Mesenchymal stem cell (in vitro differentiated cells and primary cell): Measurements from ENCODE around the gene KIF22.
"Not testable (repeated sequence)": the region's sequence is repeated elsewhere in the genome, so short reads cannot be mapped to it uniquely, and the experiment has no call there.

Experiments
- DNase-seq: peaks from one replicate; pipeline ENCODE4 v3.0.0-alpha.2; 2013
- H2AFZ ChIP-seq: one replicate; pipeline ENCODE4 v1.6.1; 2013; ENCODE audit warnings: low read depth, mild to moderate bottlenecking, control low read depth, inconsistent platforms, low read length, moderate library complexity
- H2AK5ac ChIP-seq: 2 replicates; pipeline ENCODE4 v1.6.1; 2013; ENCODE audit warnings: low read length, moderate library complexity, mild to moderate bottlenecking, inconsistent platforms; ENCODE audit not compliant: severe bottlenecking
- H2BK120ac ChIP-seq: one replicate; pipeline ENCODE4 v1.6.1; 2013; ENCODE audit warnings: low read depth, mild to moderate bottlenecking, inconsistent platforms, low read length, moderate library complexity
- H2BK12ac ChIP-seq, 2 experiments: one replicate each; pipeline ENCODE4 v1.6.1; 2013; ENCODE audit warnings: inconsistent platforms in 2 of 2, low read length in 2 of 2, mild to moderate bottlenecking in 2 of 2, moderate library complexity in 2 of 2, control low read depth in 1 of 2
- H2BK15ac ChIP-seq: one replicate; pipeline ENCODE4 v1.6.1; 2013; ENCODE audit warnings: mild to moderate bottlenecking, low read depth, inconsistent platforms; ENCODE audit not compliant: poor library complexity, severe bottlenecking
- H2BK5ac ChIP-seq: 2 replicates; pipeline ENCODE4 v1.6.1; 2013; ENCODE audit warnings: low read depth, mild to moderate bottlenecking, low read length, control low read depth, inconsistent platforms; ENCODE audit not compliant: poor library complexity, severe bottlenecking
- H3K14ac ChIP-seq, 2 experiments: one replicate each; pipeline ENCODE4 v1.6.1; 2013; ENCODE audit warnings: inconsistent platforms in 2 of 2, low read length in 2 of 2, control low read depth in 1 of 2, mild to moderate bottlenecking in 1 of 2, moderate library complexity in 1 of 2
- H3K18ac ChIP-seq, 2 experiments: one replicate each; pipeline ENCODE4 v1.6.1; 2013; ENCODE audit warnings: inconsistent platforms in 2 of 2, low read length in 2 of 2, control low read depth in 1 of 2, low read depth in 1 of 2, mild to moderate bottlenecking in 1 of 2
- H3K23ac ChIP-seq, 2 experiments: one replicate each; pipeline ENCODE4 v1.6.1; 2013; ENCODE audit warnings: inconsistent platforms in 2 of 2, low read length in 2 of 2, mild to moderate bottlenecking in 2 of 2, moderate library complexity in 2 of 2, control low read depth in 1 of 2
- H3K27ac ChIP-seq: 2 replicates; pipeline ENCODE4 v1.5.1; 2013; ENCODE audit warnings: mild to moderate bottlenecking, moderate library complexity, low read length, control low read depth, inconsistent platforms; ENCODE audit not compliant: poor library complexity, severe bottlenecking
- H3K27me3 ChIP-seq, 2 experiments: 2 replicates each; pipeline versions ENCODE4 v1.6.1 to v1.7.0; 2013; ENCODE audit warnings: low read length in 2 of 2, mild to moderate bottlenecking in 2 of 2, moderate library complexity in 2 of 2, control low read depth in 1 of 2, inconsistent platforms in 1 of 2; ENCODE audit not compliant: control insufficient read depth in 1 of 2, insufficient read depth in 1 of 2
- H3K36me3 ChIP-seq, 2 experiments: 2 replicates each; pipeline versions ENCODE4 v1.6.1 to v1.7.0; 2013; ENCODE audit warnings: low read length in 2 of 2, control low read depth in 1 of 2, inconsistent platforms in 1 of 2, low read depth in 1 of 2, mild to moderate bottlenecking in 1 of 2; ENCODE audit not compliant: insufficient read depth in 2 of 2, control insufficient read depth in 1 of 2
- H3K4ac ChIP-seq, 2 experiments: one replicate each; pipeline ENCODE4 v1.6.1; 2013; ENCODE audit warnings: inconsistent platforms in 2 of 2, low read length in 2 of 2, mild to moderate bottlenecking in 2 of 2, moderate library complexity in 2 of 2, control low read depth in 1 of 2, low read depth in 1 of 2
- H3K4me1 ChIP-seq: 2 replicates; pipeline ENCODE4 v1.6.1; 2013; ENCODE audit warnings: low read depth, low read length, control low read depth; ENCODE audit not compliant: control insufficient read depth, insufficient read depth
- H3K4me2 ChIP-seq: 2 replicates; pipeline ENCODE4 v1.6.1; 2013; ENCODE audit warnings: low read length, mild to moderate bottlenecking, inconsistent platforms; ENCODE audit not compliant: poor library complexity, severe bottlenecking
- H3K4me3 ChIP-seq, 2 experiments: 2 replicates each; pipeline versions ENCODE4 v1.5.1 to v1.7.0; 2013; ENCODE audit warnings: low read length in 2 of 2, mild to moderate bottlenecking in 2 of 2, control low read depth in 1 of 2, low read depth in 1 of 2; ENCODE audit not compliant: insufficient read depth in 1 of 2
- H3K79me1 ChIP-seq: replicated peaks from 2 replicates; pipeline ENCODE4 v1.6.1; 2013; ENCODE audit warnings: mild to moderate bottlenecking, control low read depth, low read length, inconsistent platforms; ENCODE audit not compliant: poor library complexity, severe bottlenecking
- H3K9ac ChIP-seq: 2 replicates; pipeline ENCODE4 v1.7.0; 2013; ENCODE audit warnings: mild to moderate bottlenecking, low read length, moderate library complexity
- H3K9me3 ChIP-seq: 2 replicates; pipeline ENCODE4 v1.7.0; 2013; ENCODE audit warnings: mild to moderate bottlenecking, low read length; ENCODE audit not compliant: control insufficient read depth
- H4K8ac ChIP-seq: one replicate; pipeline ENCODE4 v1.6.1; 2013; ENCODE audit warnings: inconsistent platforms, mild to moderate bottlenecking, low read length, moderate library complexity
- H4K91ac ChIP-seq: one replicate; pipeline ENCODE4 v1.6.1; 2013; ENCODE audit warnings: mild to moderate bottlenecking, low read length, inconsistent platforms
- WGBS: methylation state at CpG from one replicate; pipeline ENCODE4 v1.1.7; 2013; ENCODE audit warnings: mixed read lengths; 5-methylcytosine and 5-hydroxymethylcytosine counted together

Gene KIF22

GRCh38 chr16:29831490-29831889 lies 40.9 kb downstream of the KIF22 start:
- Histone ChIP-seq H3K79me1 (peaks cover 20% of the 10 kb centered on the region), H3K14ac (no peak overlapping the region), H2BK12ac (peak overlapping the region in 1 of 2 experiments; percentile 3), H3K27ac (no peak overlapping the region), H2BK120ac (no peak overlapping the region), H3K9ac (no peak overlapping the region), H4K8ac (no peak overlapping the region), H2AK5ac (no peak overlapping the region), H2BK5ac (no peak overlapping the region), H3K4ac (no peak overlapping the region), H2BK15ac (no peak overlapping the region), H3K4me3 (no peak overlapping the region), H3K36me3 (peaks cover 56 to 70% of the 10 kb centered on the region in 2 experiments), H2AFZ (no peak overlapping the region), H3K4me1 (peaks cover 6% of the 10 kb centered on the region), H3K4me2 (no peak overlapping the region), H3K27me3 (no peaks in the 10 kb centered on the region), H3K18ac (no peak overlapping the region), H4K91ac (no peak overlapping the region), H3K23ac (no peak overlapping the region), H3K9me3 (no peaks in the 10 kb centered on the region)
- no peak for DNase-seq
- 100% methylated on average over 1 of the region's 2 CpGs for WGBS

DNA sequence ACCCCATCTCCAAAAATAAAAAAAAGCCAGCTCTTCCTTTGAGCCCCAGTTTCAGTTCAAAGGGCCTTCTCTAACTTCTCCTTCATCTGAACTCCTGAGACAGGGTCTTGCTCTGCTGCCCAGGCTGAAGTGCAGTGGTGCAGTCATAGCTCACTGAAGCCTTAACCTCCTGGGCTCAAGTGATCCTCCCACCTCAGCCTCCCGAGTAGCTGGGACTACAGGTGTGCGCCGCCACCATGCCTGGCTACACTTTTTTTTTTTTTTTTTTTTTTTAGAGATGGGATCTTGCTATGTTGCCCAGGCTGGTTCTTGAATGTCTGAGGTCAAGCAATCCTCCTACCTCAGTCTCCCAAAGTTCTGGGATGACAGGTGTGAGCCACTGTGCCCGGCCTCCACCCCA lies 42.7 kb downstream of the KIF22 start:
- not testable (repeated sequence) for H4K91ac ChIP-seq, H3K18ac ChIP-seq, H3K23ac ChIP-seq, H3K9me3 ChIP-seq, H2BK120ac ChIP-seq, H3K27me3 ChIP-seq, H3K4me1 ChIP-seq, H3K27ac ChIP-seq, H2AFZ ChIP-seq, H2BK12ac ChIP-seq, H4K8ac ChIP-seq, H2AK5ac ChIP-seq, H3K9ac ChIP-seq, H2BK5ac ChIP-seq, DNase-seq, H2BK15ac ChIP-seq, H3K4ac ChIP-seq, H3K14ac ChIP-seq, H3K4me3 ChIP-seq, H3K4me2 ChIP-seq
- 100% methylated on average over 2 of the region's 4 CpGs for WGBS
- peaks cover 28% of the 10 kb centered on the region for H3K79me1 ChIP-seq
- H3K36me3 ChIP-seq = peaks cover 70 to 87% of the 10 kb centered on the region in 2 experiments

GRCh38 chr16:29834079-29834478 lies 43.5 kb downstream of the KIF22 start:
- H2BK120ac ChIP-seq = no peak overlapping the region
- H3K4me3 ChIP-seq = no peak overlapping the region
- no peak overlapping the region for H2BK15ac ChIP-seq
- no peaks in the 10 kb centered on the region for H3K9me3 ChIP-seq
- no peak overlapping the region for H3K27ac ChIP-seq
- no peak overlapping the region for H2AFZ ChIP-seq
- no peak overlapping the region for H2BK12ac ChIP-seq
- H3K4ac ChIP-seq = no peak overlapping the region
- no peak overlapping the region for H3K4me2 ChIP-seq
- H2BK5ac ChIP-seq = no peak overlapping the region
- no peaks in the 10 kb centered on the region for H3K27me3 ChIP-seq
- no peak overlapping the region for H4K8ac ChIP-seq
- no peak overlapping the region for H3K14ac ChIP-seq
- H3K79me1 ChIP-seq = peaks cover 31% of the 10 kb centered on the region
- no peak overlapping the region for H3K18ac ChIP-seq
- 98% methylated on average over 5 of the region's 5 CpGs for WGBS
- DNase-seq = no peak
- H3K4me1 ChIP-seq = peaks cover 4% of the 10 kb centered on the region
- no peak overlapping the region for H2AK5ac ChIP-seq
- no peak overlapping the region for H4K91ac ChIP-seq
- peaks cover 77 to 93% of the 10 kb centered on the region in 2 experiments for H3K36me3 ChIP-seq
- no peak overlapping the region for H3K9ac ChIP-seq
- no peak overlapping the region for H3K23ac ChIP-seq

GRCh38 chr16:29835926-29836325 lies 45.4 kb downstream of the KIF22 start:
- DNase-seq = no peak
- Histone ChIP-seq H3K27ac (no peak overlapping the region), H4K8ac (no peak overlapping the region), H3K36me3 (peaks cover 82 to 95% of the 10 kb centered on the region in 2 experiments), H3K79me1 (peaks cover 38% of the 10 kb centered on the region), H3K4me1 (peaks cover 2% of the 10 kb centered on the region), H3K9ac (no peak overlapping the region), H2BK5ac (no peak overlapping the region), H3K23ac (no peak overlapping the region), H3K27me3 (no peaks in the 10 kb centered on the region), H3K4me3 (no peak overlapping the region), H2BK120ac (no peak overlapping the region), H4K91ac (no peak overlapping the region), H2AK5ac (no peak overlapping the region), H2BK15ac (no peak overlapping the region), H3K18ac (no peak overlapping the region), H3K9me3 (no peaks in the 10 kb centered on the region), H3K14ac (no peak overlapping the region), H3K4ac (no peak overlapping the region), H3K4me2 (no peak overlapping the region), H2AFZ (no peak overlapping the region), H2BK12ac (no peak overlapping the region)
- 91% methylated on average over 7 of the region's 7 CpGs for WGBS
